ENCODE data around the gene USP35. TPM values are rescaled to one million over a fixed set of nuclear protein-coding genes. Genes with fewer than 3 reads are reported as not detected.

The USP35 gene
- total RNA-seq, 1 experiment from 2014 or later: 10.6 TPM

- ATAC-seq (no peak), DNase-seq (ENCODE audit: low spot score) (no peak)
- Mint-ChIP-seq H3K9me3 (no peaks in the 10 kb centered on the region), H3K27me3 (ENCODE audit: low read depth) (no peaks in the 10 kb centered on the region), H3K27ac (no peak overlapping the region), H3K4me3 (no peak overlapping the region), H3K36me3 (peaks cover 3% of the 10 kb centered on the region; the same call in 1 of the 2 replicates), H3K4me1 (peaks cover 5% of the 10 kb centered on the region)
- TF ChIP-seq ETV6 (CRISPR knock-in tag; IDR thresholded peaks at IDR 0.05): no peak
- TF ChIP-seq AR (CRISPR knock-in tag; IDR thresholded peaks at IDR 0.05): no peak
- TF ChIP-seq ZNF512 (CRISPR knock-in tag; IDR thresholded peaks at IDR 0.05; ENCODE audit: borderline replicate concordance): no peak
- CTCF ChIA-PET: no interaction called here
- POLR2A ChIA-PET: no interaction called here
These were observed 10.9 kb downstream of the USP35 start for GRCh38 chr11:78199653-78200015.

- H3K4me1 Mint-ChIP-seq: peaks cover 5% of the 10 kb centered on the region
- no peaks in the 10 kb centered on the region for H3K27me3 Mint-ChIP-seq (ENCODE audit: low read depth)
- peaks cover 3% of the 10 kb centered on the region; the same call in 1 of the 2 replicates for H3K36me3 Mint-ChIP-seq
- DNase-seq (ENCODE audit: low spot score): no peak
- no peak for ATAC-seq
- ChIA-PET POLR2A (no interaction called here), CTCF (no interaction called here)
- H3K4me3 Mint-ChIP-seq: no peak overlapping the region
- no peak overlapping the region for H3K27ac Mint-ChIP-seq
- no peaks in the 10 kb centered on the region for H3K9me3 Mint-ChIP-seq
- no peak for TF ChIP-seq MLX (CRISPR knock-in tag; IDR thresholded peaks at IDR 0.05)
- TF ChIP-seq USF2 (CRISPR knock-in tag; IDR thresholded peaks at IDR 0.05): no peak
- TF ChIP-seq AR (CRISPR knock-in tag; IDR thresholded peaks at IDR 0.05): no peak
- no peak for TF ChIP-seq KAT7 (CRISPR knock-in tag; IDR thresholded peaks at IDR 0.05; ENCODE audit: borderline replicate concordance)
- TF ChIP-seq NR2C2 (CRISPR knock-in tag; IDR thresholded peaks at IDR 0.05): no peak
- TF ChIP-seq USF1 (CRISPR knock-in tag; IDR thresholded peaks at IDR 0.05): no peak
- no peak for TF ChIP-seq E2F5 (CRISPR knock-in tag; IDR thresholded peaks at IDR 0.05)
- TF ChIP-seq ZBTB21 (CRISPR knock-in tag; IDR thresholded peaks at IDR 0.05; ENCODE audit: borderline replicate concordance): no peak
- no peak for TF ChIP-seq E2F1 (CRISPR knock-in tag; IDR thresholded peaks at IDR 0.05)
- TF ChIP-seq ZNF512 (CRISPR knock-in tag; IDR thresholded peaks at IDR 0.05; ENCODE audit: borderline replicate concordance): no peak
- TF ChIP-seq ATF6 (CRISPR knock-in tag; IDR thresholded peaks at IDR 0.05): no peak
- no peak for TF ChIP-seq RELA (CRISPR knock-in tag; IDR thresholded peaks at IDR 0.05; ENCODE audit: borderline replicate concordance)
- no peak for TF ChIP-seq HMGA2 (CRISPR knock-in tag; IDR thresholded peaks at IDR 0.05)
- no peak for TF ChIP-seq GTF2I (CRISPR knock-in tag; conservative IDR thresholded peaks at IDR 0.05)
- TF ChIP-seq ZNF396 (CRISPR knock-in tag; IDR thresholded peaks at IDR 0.05; ENCODE audit: borderline replicate concordance): no peak
- TF ChIP-seq ATF3 (CRISPR knock-in tag; conservative IDR thresholded peaks at IDR 0.05): no peak
- no peak for TF ChIP-seq FOXK1 (CRISPR knock-in tag; IDR thresholded peaks at IDR 0.05)
These were observed 11.3 kb downstream of the USP35 start for GRCh38 chr11:78200061-78200460.
